Spleen (tissue), 11 donors: ENCODE measurements around the gene MMP15. TPM values are rescaled to one million over a fixed set of nuclear protein-coding genes. Genes with fewer than 3 reads are reported as not detected.

ENCODE experiments used
- DNase-seq: peaks from one replicate; pipeline ENCODE4 v3.0.0-alpha.2; 2020
- H3K27ac ChIP-seq, 8 donors: fragments of 200-600 bp; sonication (generic) in 7 of 8; 1 replicate in 4 of 8; 2 replicates in 4 of 8; pipeline versions ENCODE4 v1.5.0 to v1.8.0; 2016 to 2021; ENCODE audit warnings: inconsistent platforms in 4 of 8, mild to moderate bottlenecking in 4 of 8, moderate library complexity in 1 of 8
- H3K27me3 ChIP-seq, 7 donors: fragments of 200-600 bp; sonication (generic) in 6 of 7; replicated peaks in 1 of 7; 1 replicate in 4 of 7; 2 replicates in 3 of 7; pipeline versions ENCODE4 v1.5.0 to v1.8.0; 2016 to 2021; ENCODE audit warnings: inconsistent platforms in 3 of 7, mild to moderate bottlenecking in 1 of 7
- H3K36me3 ChIP-seq, 6 donors: fragments of 200-600 bp; sonication (generic) in 5 of 6; 1 replicate in 4 of 6; 2 replicates in 2 of 6; pipeline versions ENCODE4 v1.5.0 to v1.8.0; 2016 to 2021; ENCODE audit warnings: inconsistent platforms in 2 of 6
- H3K4me1 ChIP-seq, 6 donors: fragments of 200-600 bp; sonication (generic) in 5 of 6; 1 replicate in 3 of 6; 2 replicates in 3 of 6; pipeline versions ENCODE4 v1.5.0 to v1.8.0; 2016 to 2021; ENCODE audit warnings: inconsistent platforms in 3 of 6
- H3K4me3 ChIP-seq, 8 donors: fragments of 200-600 bp; sonication (generic) in 7 of 8; 1 replicate in 4 of 8; 2 replicates in 4 of 8; pipeline versions ENCODE4 v1.5.0 to v1.8.0; 2016 to 2021; ENCODE audit warnings: inconsistent platforms in 4 of 8, mild to moderate bottlenecking in 4 of 8, moderate library complexity in 2 of 8
- H3K9me3 ChIP-seq, 8 donors: fragments of 200-600 bp; sonication (generic) in 7 of 8; 1 replicate in 4 of 8; 2 replicates in 4 of 8; pipeline versions ENCODE4 v1.5.0 to v1.8.0; 2016 to 2021; ENCODE audit warnings: inconsistent platforms in 4 of 8
- POLR2A ChIP-seq, 3 donors: fragments of 450-650 bp; IDR thresholded peaks; one replicate each; pipeline ENCODE4 v1.5.1; 2017; ENCODE audit warnings: antibody characterized with exemption in 3 of 3, mild to moderate bottlenecking in 1 of 3
- POLR2AphosphoS5 ChIP-seq, 3 donors: sonication (generic); formaldehyde crosslinking; IDR thresholded peaks; one replicate each; pipeline ENCODE4 v1.5.1; 2017; ENCODE audit warnings: antibody characterized with exemption in 3 of 3
- whole genome bisulfite sequencing, 5 donors: extraction: QIAGEN DNeasy Blood & Tissue Kit in 3 of 5; methylation state at CpG; one replicate each; pipeline versions ENCODE4 v1.1.5 to v1.1.7; 2013 to 2018; 5-methylcytosine and 5-hydroxymethylcytosine counted together
- intact Hi-C: fragments of 100-400 bp; cut with DNase I; formaldehyde crosslinking; loops from one replicate; pipeline ENCODE4 v1.15.0; 2023; ENCODE audit warnings: low total_unique reads
- polyA plus RNA-seq, 3 donors: library from polyadenylated mRNA; stranded (reverse); fragments of 200-250 nt; gene quantifications; one replicate each; pipeline ENCODE4 v1.2.1, GENCODE V29; 2013
- total RNA-seq, 7 donors: library from RNA; depleted of rRNA in 3 of 7; stranded (reverse); fragments of >200 nt in 3 of 7; fragmentation: NEBNext Ultra II Directional in 4 of 7; extraction: Animal tissue kit (Norgen Biotek cat#: 25700) in 4 of 7; gene quantifications; one replicate each; pipeline versions ENCODE4 v1.1.0 to v1.2.1, GENCODE V29; 2016 to 2021
- TF ChIP-seq, protein P1 (sequence below), 11 experiments: fragments of 200-600 bp in 7 of 11; fragments of 450-650 bp in 4 of 11; sonication (generic) in 4 of 11; IDR thresholded peaks in 8 of 11; conservative IDR thresholded peaks in 3 of 11; 1 replicate in 7 of 11; 2 replicates in 4 of 11; pipeline versions ENCODE4 v1.4.0 to v1.8.0; 2016 to 2021; ENCODE audit warnings: antibody characterized with exemption in 11 of 11, inconsistent platforms in 4 of 11, mild to moderate bottlenecking in 1 of 11
- donor health status: healthy with polysubstance abuse.
- donor health status: DM: no; HTN: no; CAD: no; lungs with moderate emphysema.
- donor health status: DM: no; HTN: no; CAD: no.
- donor health status: Bipolar disorder and iron deficiency.
- donor health status: healthy.
- donor health status: DM: no; HTN: no; CAD: no.
- donor health status: DM: yes; HTN: yes; CAD: no.

Gene MMP15
- total and polyA plus RNA-seq, 10 donors: 2.3 to 24.2 (median 14.0) TPM

DNA sequence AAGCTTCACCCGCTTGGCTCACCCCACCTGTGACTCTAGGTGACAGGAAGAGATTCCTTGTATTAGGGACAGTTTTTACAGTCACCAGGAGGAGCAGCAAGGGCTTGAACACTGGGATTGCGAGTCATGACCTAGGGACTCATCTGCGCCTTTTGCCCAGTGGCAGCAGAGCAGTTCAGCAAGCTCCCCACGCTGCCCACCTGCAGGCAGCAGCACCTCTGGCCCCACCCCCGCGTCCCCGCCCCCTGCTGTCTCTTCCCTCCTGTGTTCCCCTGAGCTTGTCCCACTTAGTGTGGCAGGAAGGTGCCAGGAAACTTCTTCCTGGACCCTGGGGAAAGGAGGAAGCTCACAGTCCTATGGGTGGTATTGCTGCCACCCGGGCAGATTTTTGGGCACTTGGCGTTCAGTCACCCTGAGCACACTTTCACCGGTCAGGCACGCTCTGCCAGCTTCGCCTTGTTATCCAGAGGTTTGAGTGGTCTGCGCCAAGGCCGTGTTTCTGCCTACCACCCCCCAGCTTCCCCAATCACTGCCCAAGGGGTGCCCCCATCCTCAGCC lies 8.7 kb downstream of the MMP15 start:
- TF ChIP-seq POLR2A (IDR thresholded peaks at IDR 0.05): no peak
- intact Hi-C loops: no loop called here
- Histone ChIP-seq H3K27me3 (no peaks in the 10 kb centered on the region), H3K27ac (no peak overlapping the region), H3K36me3 (peaks cover 0 to 5% (median 0%) of the 10 kb centered on the region in 6 donors), H3K4me3 (no peak overlapping the region), H3K4me1 (peaks cover 5 to 84% (median 36%) of the 10 kb centered on the region in 6 donors), H3K9me3 (no peaks in the 10 kb centered on the region)
- WGBS, 5 donors: 82 to 93% (median 88%) methylated on average over 13 to 14 of the region's 14 CpGs
- DNase-seq: no peak

DNA sequence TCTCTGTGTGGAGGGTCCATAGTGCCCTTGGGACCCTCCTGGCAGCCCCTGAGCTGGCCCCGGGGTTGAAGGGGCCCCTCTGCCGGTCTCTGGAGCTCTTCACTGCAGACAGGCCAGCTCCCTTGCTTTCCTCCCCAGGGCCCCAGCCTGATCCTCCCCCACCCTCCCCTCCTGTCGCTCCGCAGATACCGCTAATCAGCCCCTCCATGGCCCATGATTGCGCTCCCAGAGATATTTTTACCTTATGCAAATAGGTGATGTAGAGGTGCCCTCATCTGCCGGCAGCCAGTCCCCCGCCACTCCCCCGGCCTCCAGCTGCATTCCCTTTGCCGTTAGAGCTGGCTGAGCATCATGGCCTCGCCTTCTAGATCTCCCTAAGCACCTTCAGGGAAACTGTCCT lies 9.2 kb downstream of the MMP15 start:
- Histone ChIP-seq H3K36me3 (peaks cover 0 to 6% (median 0%) of the 10 kb centered on the region in 6 donors), H3K9me3 (no peaks in the 10 kb centered on the region), H3K4me1 (peaks cover 5 to 85% (median 37%) of the 10 kb centered on the region in 6 donors), H3K4me3 (no peak overlapping the region), H3K27ac (no peak overlapping the region), H3K27me3 (no peaks in the 10 kb centered on the region)
- DNase-seq: no peak
- WGBS, 5 donors: 80 to 86% (median 85%) methylated on average over 11 of the region's 11 CpGs
- TF ChIP-seq, protein P1, sequence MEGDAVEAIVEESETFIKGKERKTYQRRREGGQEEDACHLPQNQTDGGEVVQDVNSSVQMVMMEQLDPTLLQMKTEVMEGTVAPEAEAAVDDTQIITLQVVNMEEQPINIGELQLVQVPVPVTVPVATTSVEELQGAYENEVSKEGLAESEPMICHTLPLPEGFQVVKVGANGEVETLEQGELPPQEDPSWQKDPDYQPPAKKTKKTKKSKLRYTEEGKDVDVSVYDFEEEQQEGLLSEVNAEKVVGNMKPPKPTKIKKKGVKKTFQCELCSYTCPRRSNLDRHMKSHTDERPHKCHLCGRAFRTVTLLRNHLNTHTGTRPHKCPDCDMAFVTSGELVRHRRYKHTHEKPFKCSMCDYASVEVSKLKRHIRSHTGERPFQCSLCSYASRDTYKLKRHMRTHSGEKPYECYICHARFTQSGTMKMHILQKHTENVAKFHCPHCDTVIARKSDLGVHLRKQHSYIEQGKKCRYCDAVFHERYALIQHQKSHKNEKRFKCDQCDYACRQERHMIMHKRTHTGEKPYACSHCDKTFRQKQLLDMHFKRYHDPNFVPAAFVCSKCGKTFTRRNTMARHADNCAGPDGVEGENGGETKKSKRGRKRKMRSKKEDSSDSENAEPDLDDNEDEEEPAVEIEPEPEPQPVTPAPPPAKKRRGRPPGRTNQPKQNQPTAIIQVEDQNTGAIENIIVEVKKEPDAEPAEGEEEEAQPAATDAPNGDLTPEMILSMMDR (IDR thresholded peaks at IDR 0.05 in 8 of 11, conservative IDR thresholded peaks at IDR 0.05 in 3 of 11): no peak
- TF ChIP-seq POLR2A (IDR thresholded peaks at IDR 0.05): no peak
- TF ChIP-seq POLR2AphosphoS5 (IDR thresholded peaks at IDR 0.05): no peak
- intact Hi-C loops: no loop called here

DNA sequence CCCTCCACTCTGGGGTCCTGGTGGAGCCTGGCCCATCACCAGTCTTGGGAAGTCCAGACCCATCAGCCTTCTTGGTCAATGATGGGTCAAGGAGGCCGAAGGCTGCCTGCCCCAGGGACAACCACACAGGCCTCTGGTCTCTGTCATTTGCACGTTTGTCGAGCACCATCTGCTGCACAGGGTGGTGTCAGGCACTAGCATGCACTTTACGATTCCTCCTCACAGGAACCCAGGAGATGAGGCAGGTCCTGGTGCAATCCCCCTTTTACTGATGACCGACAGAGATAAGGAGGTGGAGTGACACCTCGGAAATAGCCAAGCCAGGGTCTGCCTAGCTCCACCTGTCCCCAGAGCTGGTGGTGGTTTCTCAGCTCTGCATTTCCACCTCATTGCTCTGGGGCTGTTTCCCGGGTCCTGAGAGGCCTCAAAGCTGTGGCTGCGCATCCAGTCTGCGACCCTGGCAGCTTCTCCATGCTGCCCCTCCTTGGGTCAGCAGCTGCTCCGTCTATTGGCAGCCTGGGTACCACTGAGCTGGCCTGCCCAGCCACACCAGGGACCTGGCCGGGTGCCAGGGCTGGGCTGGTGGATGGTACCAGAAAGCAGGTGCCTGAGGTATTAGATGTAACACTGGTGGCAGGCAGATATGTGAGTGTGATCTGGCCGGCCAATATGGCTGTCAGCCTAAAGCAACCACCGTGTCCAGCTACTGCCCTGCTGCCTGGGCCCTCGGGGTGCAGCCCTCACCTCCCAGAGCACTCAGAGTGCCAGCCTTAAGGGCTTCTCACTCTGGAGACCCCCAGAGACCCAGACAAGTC lies 10.0 kb downstream of the MMP15 start:
- intact Hi-C loops: no loop called here
- H3K9me3 ChIP-seq: no peaks in the 10 kb centered on the region
- H3K27me3 ChIP-seq: no peaks in the 10 kb centered on the region
- no peak for DNase-seq
- peaks cover 5 to 84% (median 33%) of the 10 kb centered on the region in 6 donors for H3K4me1 ChIP-seq
- TF ChIP-seq POLR2A (IDR thresholded peaks at IDR 0.05): no peak
- no peak for TF ChIP-seq POLR2AphosphoS5 (IDR thresholded peaks at IDR 0.05)
- TF ChIP-seq, protein P1 (IDR thresholded peaks at IDR 0.05 in 8 of 11, conservative IDR thresholded peaks at IDR 0.05 in 3 of 11): no peak
- WGBS, 5 donors: 78 to 92% (median 85%) methylated on average over 10 to 14 of the region's 14 CpGs
- H3K27ac ChIP-seq: no peak overlapping the region
- H3K36me3 ChIP-seq: peaks cover 0 to 14% (median 0%) of the 10 kb centered on the region in 6 donors
- H3K4me3 ChIP-seq: no peak overlapping the region

DNA sequence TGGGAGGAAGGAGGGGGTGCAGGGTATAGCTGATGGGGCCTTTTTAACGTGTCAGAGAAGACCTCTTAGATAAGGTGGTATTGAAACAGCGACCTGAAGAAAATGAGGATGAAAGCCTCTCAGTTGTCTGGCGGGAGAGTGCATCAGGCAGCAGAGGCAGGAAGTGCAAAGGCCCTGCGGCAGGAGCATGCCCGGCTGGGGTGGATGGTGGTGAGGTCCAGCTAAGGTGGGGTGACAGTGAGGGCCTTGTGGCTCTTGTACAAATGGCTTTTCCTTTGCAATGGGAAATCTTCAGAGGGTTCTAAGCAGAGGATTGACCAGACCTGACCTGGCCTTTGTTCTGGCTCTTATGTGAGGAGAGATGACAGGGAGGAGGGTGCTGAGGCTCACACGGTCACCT lies 11.4 kb downstream of the MMP15 start:
- Histone ChIP-seq H3K9me3 (no peaks in the 10 kb centered on the region), H3K4me1 (peaks cover 3 to 70% (median 21%) of the 10 kb centered on the region in 6 donors), H3K4me3 (no peak overlapping the region), H3K27me3 (no peaks in the 10 kb centered on the region), H3K27ac (no peak overlapping the region), H3K36me3 (peaks cover 0 to 28% (median 0%) of the 10 kb centered on the region in 6 donors)
- TF ChIP-seq, protein P1 (IDR thresholded peaks at IDR 0.05 in 8 of 11, conservative IDR thresholded peaks at IDR 0.05 in 3 of 11): no peak
- TF ChIP-seq POLR2A (IDR thresholded peaks at IDR 0.05) (no peak), POLR2AphosphoS5 (IDR thresholded peaks at IDR 0.05) (no peak)
- 84 to 93% (median 86%) methylated on average over 6 of the region's 6 CpGs for WGBS, 5 donors
- intact Hi-C loops: no loop called here
- DNase-seq: no peak
